ENCODE measurements around the gene ASPSCR1. TPM values are rescaled to one million over a fixed set of nuclear protein-coding genes. Genes with fewer than 3 reads are reported as not detected.

Gene ASPSCR1
- total and polyA plus RNA-seq, 2 of the 13 experiments (the other 11 are each of a cell fraction or from before 2014, with no cell fraction given): 274 to 314 TPM

- TF ChIP-seq AKNA (CRISPR knock-in tag; IDR thresholded peaks at IDR 0.05; ENCODE audit: borderline replicate concordance) (no peak), PLSCR1 (CRISPR knock-in tag; IDR thresholded peaks at IDR 0.05; ENCODE audit: borderline replicate concordance) (no peak), ARNT2 (CRISPR knock-in tag; IDR thresholded peaks at IDR 0.05; ENCODE audit: low read depth) (no peak; the same call in 1 of the 2 replicates), ZFP91 (CRISPR knock-in tag; IDR thresholded peaks at IDR 0.05; ENCODE audit: borderline replicate concordance) (peak; percentile 60; the same call in 1 of the 2 replicates), ZNF703 (CRISPR knock-in tag; IDR thresholded peaks at IDR 0.05; ENCODE audit: borderline replicate concordance) (no peak), ZNF253 (CRISPR knock-in tag; IDR thresholded peaks at IDR 0.05; ENCODE audit: borderline replicate concordance) (0 out of 2 replicates have a peak, but pooled peaks have one; percentile 74), TAF15 (IDR thresholded peaks at IDR 0.05; ENCODE audit: low read depth, low read length, poor library complexity, severe bottlenecking) (peak; percentile 68), PAX8 (CRISPR knock-in tag; IDR thresholded peaks at IDR 0.05; ENCODE audit: borderline replicate concordance) (no peak), ZNF205 (CRISPR knock-in tag; IDR thresholded peaks at IDR 0.05) (no peak), ESRRA (CRISPR knock-in tag; IDR thresholded peaks at IDR 0.05; ENCODE audit: low read depth) (no peak), MTA1 (CRISPR knock-in tag; IDR thresholded peaks at IDR 0.05; ENCODE audit: borderline replicate concordance) (peak; percentile 40; the same call in 1 of the 2 replicates), FOXP4 (CRISPR knock-in tag; IDR thresholded peaks at IDR 0.05) (no peak), ZZZ3 (CRISPR knock-in tag; IDR thresholded peaks at IDR 0.05; ENCODE audit: borderline replicate concordance) (no peak), ZNF773 (CRISPR knock-in tag; IDR thresholded peaks at IDR 0.05; ENCODE audit: borderline replicate concordance) (no peak)
Observed at GRCh38 chr17:81996757-81997441, 19.5 kb downstream of the ASPSCR1 start (continued).
